Stimulated activated CD8-positive, alpha-beta memory T cell treated with anti-CD3 and anti-CD28 coated beads, Interleukin-7, amount 100 ng/mL, for 1 hour (primary cell): ENCODE data around the gene AHNAK2.
"Not testable (repeated sequence)": the region's sequence is repeated elsewhere in the genome, so short reads cannot be mapped to it uniquely, and the experiment has no call there.

Source experiments
- DNase-seq, 2 donors: peaks; one replicate each; pipeline ENCODE4 v3.0.0-alpha.2; 2020; ENCODE audit warnings: low read depth in 2 of 2

The AHNAK2 gene

DNA sequence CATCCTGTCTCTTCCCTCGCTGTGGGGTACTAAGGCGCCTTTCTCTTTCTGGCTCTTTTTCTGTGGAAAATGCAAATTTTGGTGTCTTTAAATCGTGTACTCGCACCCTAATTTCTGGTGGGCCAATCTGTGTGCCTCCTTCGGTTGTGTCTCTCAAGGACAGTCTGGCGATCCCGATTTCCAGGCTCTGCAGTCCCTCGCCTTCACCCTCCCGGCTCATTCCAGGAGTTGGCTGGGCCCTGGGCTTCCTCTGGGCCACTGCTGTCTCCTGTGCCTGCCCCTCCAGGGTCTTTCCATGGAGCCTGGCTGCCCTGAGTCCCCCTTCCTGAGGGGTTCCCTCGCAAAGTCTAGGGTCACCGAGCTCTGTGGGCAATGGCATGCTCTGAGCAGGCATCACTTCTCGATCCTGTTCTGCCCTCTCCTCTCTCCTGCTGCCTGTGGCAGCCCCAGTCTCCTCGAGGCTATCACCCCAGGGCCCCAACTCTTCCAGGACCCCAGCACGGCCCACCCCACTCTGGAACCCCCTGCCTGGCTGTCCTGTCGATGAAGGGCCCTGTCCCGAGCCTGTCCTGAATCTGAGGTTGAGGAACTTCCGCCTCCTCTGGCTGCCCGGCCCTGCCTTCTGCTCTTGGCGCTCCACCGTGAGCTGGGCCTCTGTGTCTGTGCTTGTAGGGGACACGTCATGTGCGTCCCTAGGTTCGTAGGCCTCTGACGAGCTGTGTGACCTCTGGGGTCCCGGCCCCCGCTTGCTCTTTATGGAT, 24.1 kb downstream of the AHNAK2 start:
- DNase-seq, result no peak

DNA sequence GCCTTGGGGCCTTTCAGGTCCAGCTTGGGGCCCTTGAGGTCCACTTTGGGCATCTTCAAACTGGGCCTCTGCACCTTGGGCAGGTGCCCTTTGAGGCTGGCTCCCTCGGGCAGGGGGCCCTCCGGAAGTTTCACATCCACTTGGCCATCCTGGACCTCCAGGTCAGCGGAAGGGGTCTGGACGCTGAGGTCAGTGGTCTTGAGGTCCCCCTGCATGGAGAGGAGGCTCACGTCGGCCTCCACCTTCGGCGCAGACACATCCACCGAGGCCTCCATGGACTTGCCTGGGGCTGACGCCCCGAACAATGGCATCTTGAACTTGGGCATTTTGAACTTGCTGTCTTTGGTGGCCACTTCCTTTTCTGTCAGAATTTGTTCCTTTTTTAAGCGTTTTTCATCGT, 25.1 kb downstream of the AHNAK2 start:
- no peak for DNase-seq

DNA sequence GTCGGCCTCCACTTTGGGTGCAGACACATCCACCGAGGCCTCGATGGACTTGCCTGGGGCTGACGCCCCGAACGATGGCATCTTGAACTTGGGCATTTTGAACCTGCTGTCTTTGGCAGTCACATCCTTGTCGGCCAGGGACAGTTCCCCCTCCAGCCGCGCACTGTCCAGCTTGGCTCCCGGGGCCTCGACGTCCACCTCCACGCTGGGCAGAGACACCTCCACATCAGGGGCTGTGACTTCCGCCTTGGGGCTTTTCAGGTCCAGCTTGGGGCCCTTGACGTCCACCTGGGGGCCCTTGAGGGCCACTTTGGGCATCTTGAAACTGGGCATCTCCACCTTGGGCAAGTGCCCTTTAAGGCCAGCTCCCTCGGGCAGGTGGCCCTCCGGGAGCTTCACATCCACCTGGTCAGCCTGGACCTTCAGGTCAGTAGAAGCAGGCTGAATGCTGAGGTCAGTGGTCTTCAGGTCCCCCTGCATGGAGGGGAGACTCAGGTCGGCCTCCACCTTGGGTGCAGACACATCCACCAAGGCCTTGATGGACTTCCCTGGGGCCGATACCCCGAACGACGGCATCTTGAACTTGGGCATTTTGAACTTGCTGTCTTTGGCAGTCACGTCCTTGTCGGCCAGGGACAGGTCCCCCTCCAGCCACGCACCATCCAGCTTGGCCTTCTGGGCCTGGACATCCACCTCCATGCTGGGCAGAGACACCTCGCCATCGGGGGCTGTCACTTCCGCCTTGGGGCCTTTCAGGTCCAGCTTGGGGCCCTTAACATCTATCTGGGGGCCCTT, 26.1 kb downstream of the AHNAK2 start:
- DNase-seq, result not testable (repeated sequence)

DNA sequence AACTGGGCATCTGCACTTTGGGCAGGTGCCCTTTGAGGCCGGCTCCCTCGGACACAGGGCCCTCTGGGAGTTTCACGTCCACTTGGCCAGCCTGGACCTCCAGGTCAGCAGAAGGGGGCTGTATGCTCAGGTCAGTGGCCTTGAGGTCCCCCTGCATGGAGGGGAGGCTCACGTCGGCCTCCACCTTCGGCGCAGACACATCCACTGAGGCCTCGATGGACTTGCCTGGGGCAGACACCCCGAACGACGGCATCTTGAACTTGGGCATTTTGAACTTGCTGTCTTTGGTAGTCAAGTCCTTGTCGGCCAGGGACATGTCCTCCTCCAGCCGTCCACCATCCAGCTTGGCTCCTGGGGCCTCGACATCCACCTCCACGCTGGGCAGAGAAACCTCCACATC, 27.5 kb downstream of the AHNAK2 start:
- not testable (repeated sequence) for DNase-seq

DNA sequence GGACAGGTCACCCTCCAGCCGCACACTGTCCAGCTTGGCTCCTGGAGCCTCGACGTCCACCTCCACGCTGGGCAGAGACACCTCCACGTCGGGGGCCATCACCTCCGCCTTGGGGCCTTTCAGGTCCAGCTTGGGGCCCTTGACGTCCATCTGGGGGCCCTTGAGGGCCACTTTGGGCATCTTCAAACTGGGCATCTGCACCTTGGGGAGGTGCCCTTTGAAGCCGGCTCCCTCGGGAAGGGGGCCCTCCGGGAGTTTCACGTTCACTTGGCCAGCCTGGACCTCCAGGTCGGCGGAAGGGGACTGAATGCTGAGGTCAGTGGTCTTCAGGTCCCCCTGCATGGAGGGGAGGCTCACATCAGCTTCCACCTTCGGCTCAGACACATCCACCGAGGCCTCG, 28.2 kb downstream of the AHNAK2 start:
- no peak for DNase-seq

DNA sequence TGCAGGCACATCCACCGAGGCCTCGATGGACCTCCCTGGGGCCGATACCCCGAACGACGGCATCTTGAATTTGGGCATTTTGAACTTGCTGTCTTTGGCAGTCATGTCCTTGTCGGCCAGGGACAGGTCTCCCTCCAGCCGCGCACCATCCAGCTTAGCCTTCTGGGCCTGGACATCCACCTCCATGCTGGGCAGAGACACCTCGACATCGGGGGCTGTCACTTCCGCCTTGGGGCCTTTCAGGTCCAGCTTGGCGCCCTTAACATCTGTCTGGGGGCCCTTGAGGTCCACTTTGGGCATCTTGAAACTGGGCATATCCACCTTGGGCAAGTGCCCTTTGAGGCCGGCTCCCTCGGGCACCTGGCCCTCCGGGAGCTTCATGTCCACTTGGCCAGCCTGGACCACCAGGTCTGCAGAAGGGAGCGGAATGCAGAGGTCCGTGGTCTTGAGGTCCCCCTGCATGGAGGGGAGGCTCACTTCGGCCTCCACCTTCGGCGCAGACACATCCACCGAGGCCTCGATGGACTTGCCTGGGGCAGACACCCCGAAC, 28.7 kb downstream of the AHNAK2 start:
- DNase-seq, result not testable (repeated sequence)

DNA sequence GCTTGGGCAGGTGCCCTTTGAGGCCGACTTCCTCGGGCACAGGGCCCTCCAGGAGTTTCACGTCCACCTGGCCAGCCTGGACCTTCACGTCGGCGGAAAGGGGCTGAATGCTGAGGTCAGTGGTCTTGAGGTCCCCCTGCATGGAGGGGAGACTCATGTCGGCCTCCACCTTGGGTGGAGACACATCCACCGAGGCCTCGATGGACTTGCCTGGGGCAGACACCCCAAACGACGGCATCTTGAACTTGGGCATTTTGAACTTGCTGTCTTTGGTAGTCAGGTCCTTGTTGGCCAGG, 29.5 kb downstream of the AHNAK2 start:
- no peak for DNase-seq

DNA sequence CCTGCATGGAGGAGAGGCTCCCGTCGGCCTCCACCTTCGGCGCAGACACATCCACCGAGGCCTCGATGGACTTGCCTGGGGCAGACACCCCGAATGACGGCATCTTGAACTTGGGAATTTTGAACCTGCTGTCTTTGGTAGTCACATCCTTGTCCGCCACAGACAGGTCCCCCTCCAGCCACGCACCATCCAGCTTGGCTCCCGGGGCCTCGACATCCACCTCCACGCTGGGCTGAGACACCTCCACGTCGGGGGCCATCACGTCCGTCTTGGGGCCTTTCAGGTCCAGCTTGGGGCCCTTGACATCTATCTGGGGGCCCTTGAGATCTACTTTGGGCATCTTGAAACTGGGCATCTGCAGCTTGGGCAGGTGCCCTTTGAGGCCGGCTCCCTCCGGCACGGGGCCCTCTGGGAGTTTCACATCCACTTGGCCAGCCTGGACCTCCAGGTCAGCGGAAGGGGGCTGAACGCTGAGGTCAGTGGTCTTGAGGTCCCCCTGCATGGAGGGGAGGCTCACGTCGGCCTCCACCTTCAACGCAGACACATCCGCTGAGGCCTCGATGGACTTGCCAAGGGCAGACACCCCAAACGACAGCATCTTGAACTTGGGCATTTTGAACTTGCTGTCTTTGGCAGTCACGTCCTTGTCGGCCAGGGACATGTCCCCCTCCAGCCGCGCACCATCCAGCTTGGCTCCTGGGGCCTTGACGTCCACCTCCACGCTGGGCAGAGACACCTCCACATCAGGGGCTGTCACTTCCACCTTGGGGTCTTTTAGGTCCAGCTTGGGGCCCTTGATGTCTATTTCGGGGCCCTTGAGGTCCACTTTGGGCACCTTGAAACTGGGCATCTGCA, 30.1 kb downstream of the AHNAK2 start:
- not testable (repeated sequence) for DNase-seq

DNA sequence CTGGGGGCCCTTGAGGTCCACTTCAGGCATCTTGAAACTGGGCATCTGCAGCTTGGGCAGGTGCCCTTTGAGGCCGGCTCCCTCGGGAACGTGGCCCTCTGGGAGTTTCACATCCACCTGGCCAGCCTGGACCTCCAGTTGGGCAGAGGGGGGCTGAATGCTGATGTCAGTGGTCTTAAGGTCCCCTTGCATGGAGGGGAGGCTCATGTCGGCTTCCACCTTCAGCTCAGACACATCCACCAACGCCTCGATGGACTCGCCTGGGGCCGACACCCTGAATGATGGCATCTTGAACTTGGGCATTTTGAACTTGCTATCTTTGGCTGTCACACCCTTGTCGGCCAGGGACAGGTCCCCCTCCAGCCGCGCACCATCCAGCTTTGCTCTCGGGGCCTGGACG, 31.0 kb downstream of the AHNAK2 start:
- not testable (repeated sequence) for DNase-seq

DNA sequence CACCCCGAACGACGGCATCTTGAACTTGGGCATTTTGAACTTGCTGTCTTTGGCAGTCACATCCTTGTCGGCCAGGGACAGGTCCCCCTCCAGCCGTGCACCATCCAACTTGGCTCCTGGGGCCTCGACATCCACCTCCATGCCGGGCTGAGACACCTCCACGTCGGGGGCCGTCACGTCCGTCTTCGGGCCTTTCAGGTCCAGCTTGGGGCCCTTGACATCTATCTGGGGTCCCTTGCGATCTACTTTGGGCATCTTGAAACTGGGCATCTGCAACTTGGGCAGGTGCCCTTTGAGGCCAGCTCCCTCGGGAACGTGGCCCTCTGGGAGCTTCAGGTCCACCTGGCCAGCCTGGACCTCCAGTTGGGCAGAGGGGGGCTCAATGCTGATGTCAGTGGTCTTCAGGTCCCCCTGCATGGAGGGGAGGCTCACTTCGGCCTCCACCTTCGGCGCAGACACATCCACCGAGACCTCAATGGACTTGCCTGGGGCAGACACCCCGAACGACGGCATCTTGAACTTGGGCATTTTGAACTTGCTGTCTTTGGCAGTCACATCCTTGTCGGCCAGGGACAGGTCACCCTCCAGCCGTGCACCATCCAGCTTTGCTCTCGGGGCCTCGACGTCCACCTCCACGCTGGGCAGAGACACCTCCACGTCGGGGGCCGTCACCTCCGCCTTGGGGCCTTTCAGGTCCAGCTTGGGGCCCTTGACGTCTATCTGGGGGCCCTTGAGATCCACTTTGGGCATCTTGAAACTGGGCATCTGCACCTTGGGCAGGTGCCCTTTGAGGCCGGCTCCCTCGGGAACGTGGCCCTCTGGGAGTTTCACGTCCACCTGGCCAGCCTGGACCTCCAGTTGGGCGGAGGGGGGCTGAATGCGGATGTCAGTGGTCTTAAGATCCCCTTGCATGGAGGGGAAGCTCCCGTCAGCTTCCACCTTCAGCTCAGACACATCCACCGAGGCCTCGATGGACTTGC, 31.9 kb downstream of the AHNAK2 start:
- not testable (repeated sequence) for DNase-seq

DNA sequence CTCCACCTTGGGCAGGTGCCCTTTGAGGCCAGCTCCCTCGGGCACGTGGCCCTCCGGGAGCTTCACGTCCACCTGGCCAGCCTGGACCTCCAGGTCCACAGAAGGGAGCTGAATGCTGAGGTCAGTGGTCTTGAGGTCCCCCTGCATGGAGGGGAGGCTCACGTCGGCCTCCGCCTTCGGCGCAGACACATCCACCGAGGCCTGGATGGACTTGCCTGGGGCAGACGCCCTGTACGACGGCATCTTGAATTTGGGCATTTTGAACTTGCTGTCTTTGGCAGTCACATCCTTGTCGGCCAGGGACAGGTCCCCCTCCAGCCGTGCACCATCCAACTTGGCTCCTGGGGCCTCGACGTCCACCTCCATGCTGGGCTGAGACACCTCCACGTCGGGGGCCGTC, 32.9 kb downstream of the AHNAK2 start:
- DNase-seq, result not testable (repeated sequence)

DNA sequence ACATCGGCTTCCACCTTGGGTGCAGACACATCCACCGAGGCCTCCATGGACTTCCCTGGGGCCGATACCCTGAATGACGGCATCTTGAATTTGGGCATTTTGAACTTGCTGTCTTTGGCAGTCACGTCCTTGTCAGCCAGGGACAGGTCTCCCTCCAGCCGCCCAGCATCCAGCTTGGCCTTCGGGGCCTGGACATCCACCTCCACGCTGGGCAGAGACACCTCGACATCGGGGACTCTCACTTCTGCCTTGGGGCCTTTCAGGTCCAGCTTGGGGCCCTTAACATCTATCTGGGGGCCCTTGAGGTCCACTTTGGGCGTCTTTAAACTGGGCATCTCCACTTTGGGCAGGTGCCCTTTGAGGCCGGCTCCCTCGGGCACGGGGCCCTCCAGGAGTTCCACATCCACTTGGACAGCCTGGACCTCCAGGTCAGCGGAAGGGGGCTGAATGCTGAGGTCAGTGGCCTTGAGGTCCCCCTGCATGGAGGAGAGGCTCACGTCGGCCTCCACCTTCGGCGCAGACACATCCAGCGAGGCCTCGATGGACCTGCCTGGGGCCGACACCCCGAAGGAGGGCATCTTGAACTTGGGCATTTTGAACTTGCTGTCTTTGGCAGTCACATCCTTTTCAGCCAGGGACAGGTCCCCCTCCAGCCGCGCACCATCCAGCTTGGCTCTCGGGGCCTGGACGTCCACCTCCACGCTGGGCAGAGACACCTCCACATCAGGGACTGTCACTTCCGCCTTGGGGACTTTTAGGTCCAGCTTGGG, 33.6 kb downstream of the AHNAK2 start:
- DNase-seq, result not testable (repeated sequence)

DNA sequence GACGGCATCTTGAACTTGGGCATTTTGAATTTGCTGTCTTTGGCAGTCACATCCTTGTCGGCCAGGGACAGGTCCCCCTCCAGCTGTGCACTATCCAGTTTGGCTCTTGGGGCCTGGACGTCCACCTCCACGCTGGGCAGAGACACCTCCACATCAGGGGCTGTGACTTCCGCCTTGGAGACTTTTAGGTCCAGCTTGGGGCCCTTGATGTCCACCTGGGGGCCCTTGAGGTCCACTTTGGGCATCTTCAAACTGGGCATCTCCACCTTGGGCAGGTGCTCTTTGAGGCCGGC, 34.2 kb downstream of the AHNAK2 start:
- not testable (repeated sequence) for DNase-seq

DNA sequence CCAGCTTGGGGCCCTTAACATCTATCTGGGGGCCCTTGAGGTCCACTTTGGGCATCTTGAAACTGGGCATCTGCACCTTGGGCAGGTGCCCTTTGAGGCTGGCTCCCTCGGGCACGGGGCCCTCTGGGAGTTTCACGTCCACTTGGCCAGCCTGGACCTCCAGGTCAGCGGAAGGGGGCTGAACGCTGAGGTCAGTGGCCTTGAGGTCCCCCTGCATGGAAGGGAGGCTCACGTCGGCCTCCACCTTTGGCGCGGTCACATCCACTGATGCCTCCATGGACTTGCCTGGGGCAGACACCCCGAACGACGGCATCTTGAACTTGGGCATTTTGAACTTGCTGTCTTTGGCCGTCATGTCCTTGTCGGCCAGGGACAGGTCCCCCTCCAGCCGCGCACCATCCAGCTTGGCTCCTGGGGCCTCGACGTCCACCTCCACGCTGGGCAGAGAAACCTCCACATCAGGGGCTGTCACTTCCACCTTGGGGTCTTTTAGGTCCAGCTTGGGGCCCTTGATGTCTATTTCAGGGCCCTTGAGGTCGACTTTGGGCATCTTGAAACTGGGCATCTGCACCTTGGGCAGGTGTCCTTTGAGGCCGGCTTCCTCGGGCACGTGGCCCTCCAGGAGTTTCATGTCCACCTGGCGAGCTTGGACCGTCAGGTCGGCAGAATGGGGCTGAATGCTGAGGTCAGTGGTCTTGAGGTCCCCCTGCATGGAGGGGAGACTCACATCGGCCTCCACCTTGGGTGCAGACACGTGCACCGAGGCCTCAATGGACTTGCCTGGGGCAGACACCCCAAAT, 34.8 kb downstream of the AHNAK2 start:
- DNase-seq, result not testable (repeated sequence)

DNA sequence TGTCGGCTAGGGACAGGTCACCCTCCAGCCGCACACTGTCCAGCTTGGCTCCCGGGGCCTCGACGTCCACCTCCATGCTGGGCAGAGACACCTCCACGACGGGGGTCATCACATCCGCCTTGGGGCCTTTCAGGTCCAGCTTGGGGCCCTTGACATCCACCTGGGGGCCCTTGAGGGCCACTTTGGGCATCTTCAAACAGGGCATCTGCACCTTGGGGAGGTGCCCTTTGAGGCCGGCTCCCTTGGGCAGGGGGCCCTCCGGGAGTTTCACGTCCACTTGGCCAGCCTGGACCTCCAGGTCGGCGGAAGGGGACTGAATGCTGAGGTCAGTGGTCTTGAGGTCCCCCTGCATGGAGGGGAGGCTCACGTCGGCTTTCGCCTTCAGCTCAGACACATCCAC, 35.6 kb downstream of the AHNAK2 start:
- DNase-seq, result no peak

DNA sequence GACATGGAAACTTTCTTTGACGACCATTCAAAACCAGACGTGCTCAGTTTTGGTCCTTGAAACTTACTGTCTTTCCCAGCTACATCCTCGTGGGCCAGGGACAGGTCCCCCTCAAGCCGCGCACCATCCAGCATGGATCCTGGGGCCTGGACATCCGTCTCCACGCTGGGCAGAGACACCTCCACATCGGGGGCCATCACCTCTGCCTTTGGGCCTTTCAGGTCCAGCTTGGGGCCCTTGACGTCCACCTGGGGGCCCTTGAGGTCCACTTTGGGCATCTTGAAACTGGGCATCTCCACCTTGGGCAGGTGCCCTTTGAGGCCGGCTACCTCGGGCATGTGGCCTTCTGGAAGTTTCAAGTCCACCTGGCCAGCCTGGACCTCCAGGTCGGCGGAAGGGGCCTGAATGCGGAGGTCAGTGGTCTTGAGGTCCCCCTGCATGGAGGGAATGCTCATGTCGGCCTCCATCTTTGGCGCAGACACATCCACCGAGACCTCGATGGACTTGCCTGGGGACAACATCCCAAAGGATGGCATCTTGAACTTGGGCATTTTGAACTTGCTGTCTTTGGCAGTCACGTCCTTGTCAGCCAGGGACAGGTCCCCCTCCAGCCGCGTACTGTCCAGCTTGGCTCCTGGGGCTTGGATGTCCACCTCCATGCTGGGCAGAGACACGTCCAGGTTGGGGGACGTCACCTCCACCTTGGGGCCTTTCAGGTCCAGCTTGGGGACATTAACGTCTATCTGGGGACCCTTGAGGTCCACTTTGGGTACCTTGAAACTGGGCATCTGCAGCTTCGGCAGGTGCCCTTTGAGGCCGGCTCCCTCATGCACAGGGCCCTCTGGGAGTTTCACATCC, 36.4 kb downstream of the AHNAK2 start:
- DNase-seq, result no peak

DNA sequence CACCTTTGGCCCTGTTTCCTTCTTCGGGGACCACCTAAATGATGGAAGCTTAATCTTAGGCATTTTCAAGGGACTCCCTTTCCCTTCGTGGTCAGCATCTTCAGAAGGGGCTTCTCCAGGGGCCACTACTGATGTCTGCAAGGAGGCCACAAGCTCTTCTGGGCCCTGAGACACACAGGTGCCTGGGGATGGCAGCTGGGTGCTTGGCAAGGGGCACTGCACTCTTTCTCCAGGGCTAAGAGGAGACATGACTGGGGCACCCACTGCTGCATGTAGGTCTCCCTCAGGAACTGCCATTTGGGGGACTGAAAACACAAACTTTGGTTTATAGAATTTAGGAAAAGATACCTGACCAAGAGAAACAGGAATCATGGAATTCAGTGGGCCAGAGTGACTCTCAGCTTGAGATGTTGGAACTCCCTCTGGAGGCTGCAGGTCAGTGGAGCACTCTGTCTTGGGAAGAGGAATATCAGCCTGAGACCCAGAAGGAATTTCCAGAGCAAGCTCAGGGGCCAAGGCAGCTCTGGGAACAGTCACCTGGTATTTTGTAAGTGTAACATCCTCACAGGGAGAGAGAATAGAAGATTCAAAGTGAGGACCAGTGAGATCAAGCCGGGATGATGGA, 37.5 kb downstream of the AHNAK2 start:
- DNase-seq, result no peak
